ENCODE measurements around the gene DNAJC5G. TPM values are rescaled to one million over a fixed set of nuclear protein-coding genes. Genes with fewer than 3 reads are reported as not detected.

DNAJC5G gene
- total and polyA plus RNA-seq, 2 experiments from 2014 or later: not detected

DNA sequence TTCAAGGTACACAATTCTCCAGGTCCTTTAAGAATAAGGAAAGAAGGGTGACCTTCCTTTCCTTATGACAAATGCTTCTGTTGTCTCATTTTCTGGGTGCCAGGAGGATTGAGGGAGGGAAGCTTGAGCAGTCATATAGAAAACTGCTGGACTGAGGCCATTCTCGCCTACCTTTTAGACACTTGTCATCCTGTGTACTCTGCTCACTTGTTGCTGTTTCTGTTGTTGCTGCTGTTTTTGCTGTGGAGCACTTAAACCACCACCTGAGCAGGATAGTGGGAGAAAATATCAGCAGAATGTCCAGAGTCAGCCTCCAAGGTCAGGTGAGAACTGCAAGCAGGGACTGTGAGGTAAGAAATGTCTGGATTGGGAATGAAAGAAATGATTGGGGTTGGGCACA lies 2.8 kb downstream of the DNAJC5G start:
- TF ChIP-seq EZH2 (IDR thresholded peaks at IDR 0.05; ENCODE audit: insufficient read depth, poor library complexity, severe bottlenecking): no peak
- TF ChIP-seq EZH2phosphoT487 (IDR thresholded peaks at IDR 0.05; ENCODE audit: insufficient read depth, low read depth): no peak
- Histone ChIP-seq H3K27ac (no peak overlapping the region), H3F3A (ENCODE audit: insufficient read depth) (0 out of 2 replicates have a peak, but pooled peaks cover 3% of the 10 kb centered on the region), H3K79me2 (ENCODE audit: insufficient read depth) (no peaks in the 10 kb centered on the region), H3K27me3 (replicated peaks; ENCODE audit: insufficient read depth) (peaks cover 7% of the 10 kb centered on the region), H3K4me1 (ENCODE audit: insufficient read depth) (peaks cover 18% of the 10 kb centered on the region), H2AFZ (no peak overlapping the region), H3K4me3 (no peak overlapping the region), H3K36me3 (ENCODE audit: low read depth) (no peaks in the 10 kb centered on the region), H3K9me2 (ENCODE audit: insufficient read depth) (no peaks in the 10 kb centered on the region), H3K4me2 (ENCODE audit: unreplicated experiment) (no peak overlapping the region), H3K9ac (no peak overlapping the region), H4K20me1 (ENCODE audit: insufficient read depth) (no peaks in the 10 kb centered on the region), H3K9me3 (ENCODE audit: low read depth) (no peaks in the 10 kb centered on the region)
- in situ Hi-C loops (cut with MboI): no loop called here
- DNase-seq: no peak
- WGBS, 2 experiments (ENCODE audit: low coverage in 1 of 2, low lambda C conversion rate in 2 of 2, missing lambda C conversion rate in 2 of 2): 26 to 40% methylated on average over 1 of the region's 1 CpG

DNA sequence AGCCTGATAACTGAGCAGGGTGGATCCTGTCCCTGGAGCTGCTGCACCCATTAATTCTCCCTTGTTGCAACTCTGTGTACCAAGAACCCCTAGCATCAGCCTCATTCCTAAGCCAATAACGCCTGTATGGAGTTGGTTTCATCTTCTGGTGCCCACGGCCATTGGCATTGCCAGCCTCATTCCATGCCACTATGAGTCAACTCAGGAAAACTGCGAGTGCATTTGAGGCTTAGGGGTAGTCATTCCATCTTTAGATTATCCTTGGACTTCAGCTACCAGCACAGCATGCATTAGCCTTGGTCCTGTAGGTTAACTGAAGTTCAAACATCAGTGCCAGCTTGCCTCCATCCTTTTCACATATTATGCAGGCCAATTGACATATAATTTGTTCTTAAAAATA lies 5.6 kb downstream of the DNAJC5G start:
- Histone ChIP-seq H3K9ac (no peak overlapping the region), H3K9me3 (ENCODE audit: low read depth) (no peaks in the 10 kb centered on the region), H3K4me1 (ENCODE audit: insufficient read depth) (peaks cover 18% of the 10 kb centered on the region), H3K4me2 (ENCODE audit: unreplicated experiment) (peak overlapping the region; percentile 11), H4K20me1 (ENCODE audit: insufficient read depth) (no peaks in the 10 kb centered on the region), H3K79me2 (ENCODE audit: insufficient read depth) (no peaks in the 10 kb centered on the region), H2AFZ (no peak overlapping the region), H3K27ac (no peak overlapping the region), H3K36me3 (ENCODE audit: low read depth) (no peaks in the 10 kb centered on the region), H3F3A (ENCODE audit: insufficient read depth) (0 out of 2 replicates have a peak, but pooled peaks cover 3% of the 10 kb centered on the region), H3K4me3 (no peak overlapping the region), H3K9me2 (ENCODE audit: insufficient read depth) (no peaks in the 10 kb centered on the region), H3K27me3 (replicated peaks; ENCODE audit: insufficient read depth) (peaks cover 7% of the 10 kb centered on the region)
- 23 to 58% methylated on average over 3 of the region's 3 CpGs for WGBS, 2 experiments (ENCODE audit: low coverage in 1 of 2, low lambda C conversion rate in 2 of 2, missing lambda C conversion rate in 2 of 2)
- TF ChIP-seq EZH2phosphoT487 (IDR thresholded peaks at IDR 0.05; ENCODE audit: insufficient read depth, low read depth) (no peak), EZH2 (IDR thresholded peaks at IDR 0.05; ENCODE audit: insufficient read depth, poor library complexity, severe bottlenecking) (no peak)
- peak; percentile 26 for DNase-seq
- in situ Hi-C loops (cut with MboI): loop anchor here (10.0 kb wide), 1 partner anchor 176 kb away; no protein-coding TSS in a partner anchor

DNA sequence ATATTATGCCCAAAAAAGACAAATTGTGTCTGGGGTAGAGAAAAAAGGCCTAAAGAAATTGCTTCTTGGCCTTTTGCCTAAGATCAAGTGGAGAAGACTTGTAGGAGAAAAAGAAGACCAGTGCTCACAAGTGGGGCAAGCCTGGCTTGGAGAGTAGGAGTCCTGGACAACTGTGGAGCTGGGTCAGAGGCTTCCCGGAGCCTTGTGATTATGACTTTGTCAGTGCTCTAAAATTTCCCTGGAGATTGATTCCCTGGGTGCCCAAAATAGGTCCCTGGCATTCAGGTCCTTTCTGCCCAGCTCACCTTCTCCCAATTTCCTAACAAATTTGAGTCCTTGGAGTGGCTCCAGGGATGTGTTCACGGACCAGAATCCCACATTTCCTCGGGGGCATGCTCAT lies 6.2 kb downstream of the DNAJC5G start:
- Histone ChIP-seq H3K79me2 (ENCODE audit: insufficient read depth) (no peaks in the 10 kb centered on the region), H3K27me3 (replicated peaks; ENCODE audit: insufficient read depth) (peaks cover 8% of the 10 kb centered on the region), H2AFZ (no peak overlapping the region), H3F3A (ENCODE audit: insufficient read depth) (0 out of 2 replicates have a peak, but pooled peaks cover 3% of the 10 kb centered on the region), H3K27ac (no peak overlapping the region), H4K20me1 (ENCODE audit: insufficient read depth) (no peaks in the 10 kb centered on the region), H3K9me2 (ENCODE audit: insufficient read depth) (no peaks in the 10 kb centered on the region), H3K4me3 (no peak overlapping the region), H3K36me3 (ENCODE audit: low read depth) (no peaks in the 10 kb centered on the region), H3K4me2 (ENCODE audit: unreplicated experiment) (peak overlapping the region; percentile 11), H3K4me1 (ENCODE audit: insufficient read depth) (peaks cover 18% of the 10 kb centered on the region), H3K9ac (no peak overlapping the region), H3K9me3 (ENCODE audit: low read depth) (no peaks in the 10 kb centered on the region)
- in situ Hi-C loops (cut with MboI): loop anchor here (10.0 kb wide), 1 partner anchor 177 kb away; no protein-coding TSS in a partner anchor
- WGBS, 2 experiments (ENCODE audit: low coverage in 1 of 2, low lambda C conversion rate in 2 of 2, missing lambda C conversion rate in 2 of 2): 87 to 92% methylated on average over 3 of the region's 3 CpGs
- no peak for TF ChIP-seq EZH2phosphoT487 (IDR thresholded peaks at IDR 0.05; ENCODE audit: insufficient read depth, low read depth)
- no peak for TF ChIP-seq EZH2 (IDR thresholded peaks at IDR 0.05; ENCODE audit: insufficient read depth, poor library complexity, severe bottlenecking)
- no peak for DNase-seq

DNA sequence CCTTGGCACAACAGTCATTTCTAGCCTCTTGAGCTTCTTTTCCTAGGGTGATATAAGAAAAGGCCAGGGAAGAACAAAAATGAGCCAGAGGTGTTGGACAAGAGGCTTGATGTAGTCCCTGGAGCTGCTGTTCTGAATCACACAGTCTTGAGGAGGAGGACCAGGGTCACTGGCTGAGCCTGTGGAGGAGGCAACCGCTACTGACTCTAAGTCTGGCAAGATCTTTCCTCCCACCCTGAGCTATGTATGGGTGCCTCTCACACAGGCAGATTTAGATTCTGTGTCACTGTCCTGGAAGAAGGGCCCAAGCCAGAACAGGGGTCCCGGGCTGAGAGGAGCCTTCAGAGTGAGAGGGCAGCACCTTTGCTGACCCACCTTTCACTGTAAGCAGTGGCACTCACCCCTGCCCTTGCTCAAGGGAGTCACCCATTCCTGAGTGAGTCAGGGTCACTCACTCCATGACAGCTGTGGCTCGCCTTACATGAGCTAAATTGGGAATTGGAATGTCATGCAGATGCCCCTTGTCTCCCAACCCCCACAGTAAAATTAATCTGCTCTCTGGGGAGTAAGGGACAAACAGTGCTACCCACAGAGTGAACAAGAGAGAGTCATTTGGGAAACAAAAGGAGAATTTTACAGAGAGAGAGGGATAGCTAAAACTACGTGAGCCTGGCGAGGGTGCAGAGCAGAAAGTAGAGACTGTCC lies 6.8 kb downstream of the DNAJC5G start, which contains the start of gene TRIM54:
TSS of gene TRIM54 (plus strand) at position 575 of the 705 bp plus-strand sequence. CDS start 303 bp downstream, outside the sequence.
- DNase-seq: peak; percentile 56
- Histone ChIP-seq H3K27me3 (replicated peaks; ENCODE audit: insufficient read depth) (peaks cover 8% of the 10 kb centered on the region; the same call in 1 of the 2 replicates), H3K27ac (no peak within 1 kb of the TSS), H3K9me2 (ENCODE audit: insufficient read depth) (no peaks in the 10 kb centered on the region), H2AFZ (no peak within 1 kb of the TSS), H3K9ac (no peak within 1 kb of the TSS), H3K4me1 (ENCODE audit: insufficient read depth) (peaks cover 18% of the 10 kb centered on the region), H3F3A (ENCODE audit: insufficient read depth) (0 out of 2 replicates have a peak, but pooled peaks cover 3% of the 10 kb centered on the region), H3K36me3 (ENCODE audit: low read depth) (no peaks in the 10 kb centered on the region), H3K9me3 (ENCODE audit: low read depth) (no peaks in the 10 kb centered on the region), H3K4me3 (no peak within 1 kb of the TSS), H3K79me2 (ENCODE audit: insufficient read depth) (no peaks in the 10 kb centered on the region), H4K20me1 (ENCODE audit: insufficient read depth) (no peaks in the 10 kb centered on the region), H3K4me2 (ENCODE audit: unreplicated experiment) (peak within 1 kb of the TSS; percentile 11)
- in situ Hi-C loops (cut with MboI): loop anchor here (10.0 kb wide), 1 partner anchor 177 kb away; no protein-coding TSS in a partner anchor
- no peak for TF ChIP-seq EZH2 (IDR thresholded peaks at IDR 0.05; ENCODE audit: insufficient read depth, poor library complexity, severe bottlenecking)
- no peak for TF ChIP-seq EZH2phosphoT487 (IDR thresholded peaks at IDR 0.05; ENCODE audit: insufficient read depth, low read depth)
- 69 to 78% methylated on average over 5 of the region's 5 CpGs for WGBS, 2 experiments (ENCODE audit: low coverage in 1 of 2, low lambda C conversion rate in 2 of 2, missing lambda C conversion rate in 2 of 2)

Data from GM23248 (cell line).